Left ventricle myocardium inferior (tissue), 1 donor: ENCODE measurements around the gene UBN1. TPM values are rescaled to one million over a fixed set of nuclear protein-coding genes. Genes with fewer than 3 reads are reported as not detected.

ENCODE experiments used
- DNase-seq: peaks from one replicate; pipeline ENCODE4 v3.0.0-alpha.2; 2020
- H3K27ac ChIP-seq: fragments of 200-600 bp; replicated peaks from 2 replicates; pipeline ENCODE4 v1.8.0; 2021
- H3K27me3 ChIP-seq: fragments of 200-600 bp; 2 replicates; pipeline ENCODE4 v1.8.0; 2021; ENCODE audit warnings: low read depth
- H3K36me3 ChIP-seq: fragments of 200-600 bp; 2 replicates; pipeline ENCODE4 v1.8.0; 2021
- H3K4me1 ChIP-seq: fragments of 200-600 bp; 2 replicates; pipeline ENCODE4 v1.8.0; 2021
- H3K4me3 ChIP-seq: fragments of 200-600 bp; 2 replicates; pipeline ENCODE4 v1.8.0; 2021; ENCODE audit warnings: mild to moderate bottlenecking, moderate library complexity
- H3K9me3 ChIP-seq: fragments of 200-600 bp; replicated peaks from 2 replicates; pipeline ENCODE4 v1.8.0; 2021
- CTCF ChIP-seq: fragments of 200-600 bp; IDR thresholded peaks from 2 replicates; pipeline ENCODE4 v1.8.0; 2021; ENCODE audit warnings: antibody characterized with exemption, mild to moderate bottlenecking, borderline replicate concordance
- intact Hi-C: fragments of 100-400 bp; cut with micrococcal nuclease; formaldehyde crosslinking; loops from one replicate; pipeline ENCODE4 v1.11.0; 2022
- total RNA-seq: library from RNA; stranded (reverse); fragmentation: NEBNext Ultra II Directional; extraction: Animal tissue kit (Norgen Biotek cat#: 25700); gene quantifications from one replicate; pipeline ENCODE4 v1.2.1, GENCODE V29; 2021
- donor health status: DM: no; HTN: yes; CAD: no; lungs with severe emphysema.

UBN1 gene
- total RNA-seq, 1 donor from 2014 or later, result 41.1 TPM

- TF ChIP-seq CTCF, result no peak
- peaks cover 89% of the 10 kb centered on the region for H3K36me3 ChIP-seq
These were observed 37.9 kb downstream of the UBN1 start for GRCh38 chr16:4884972-4885874.

GRCh38 chr16:4886151-4886550 lies 38.9 kb downstream of the UBN1 start:
- intact Hi-C loops, result no loop called here
- no peak for DNase-seq
- H3K9me3 ChIP-seq, result no peaks in the 10 kb centered on the region
- H3K27me3 ChIP-seq, result no peaks in the 10 kb centered on the region
- TF ChIP-seq CTCF, result no peak
- no peak overlapping the region for H3K4me3 ChIP-seq
- H3K4me1 ChIP-seq, result peaks cover 20% of the 10 kb centered on the region
- H3K36me3 ChIP-seq, result peaks cover 88% of the 10 kb centered on the region
- no peak overlapping the region for H3K27ac ChIP-seq

More at GRCh38 chr16:4884972-4885874, 37.9 kb downstream of the UBN1 start:
- Histone ChIP-seq H3K9me3 (no peaks in the 10 kb centered on the region), H3K27ac (no peak overlapping the region), H3K4me3 (no peak overlapping the region), H3K27me3 (no peaks in the 10 kb centered on the region), H3K4me1 (peaks cover 21% of the 10 kb centered on the region)
- intact Hi-C loops, result no loop called here
- no peak for DNase-seq

- intact Hi-C loops, result no loop called here
- no peak for TF ChIP-seq CTCF
- no peak overlapping the region for H3K4me3 ChIP-seq
- H3K27ac ChIP-seq, result no peak overlapping the region
- peaks cover 19% of the 10 kb centered on the region for H3K4me1 ChIP-seq
- no peak for DNase-seq
- H3K36me3 ChIP-seq, result peaks cover 69% of the 10 kb centered on the region
- H3K9me3 ChIP-seq, result no peaks in the 10 kb centered on the region
- no peaks in the 10 kb centered on the region for H3K27me3 ChIP-seq
These were observed 41.3 kb downstream of the UBN1 start for GRCh38 chr16:4888428-4889135.

GRCh38 chr16:4890026-4890425 lies 42.7 kb downstream of the UBN1 start:
- intact Hi-C loops, result no loop called here
- no peak for DNase-seq
- H3K27me3 ChIP-seq, result no peaks in the 10 kb centered on the region

More at GRCh38 chr16:4890026-4890425, 42.7 kb downstream of the UBN1 start:
- H3K9me3 ChIP-seq, result no peaks in the 10 kb centered on the region
- TF ChIP-seq CTCF, result no peak
- no peak overlapping the region for H3K4me3 ChIP-seq
- H3K4me1 ChIP-seq, result peaks cover 21% of the 10 kb centered on the region
- no peak overlapping the region for H3K27ac ChIP-seq
- peaks cover 55% of the 10 kb centered on the region for H3K36me3 ChIP-seq
